NCI-H524 treated with DMSO at 0.1 percent for 48 hours (cell line): ENCODE results near the gene PTK6.
"Not testable (repeated sequence)": the region's sequence is repeated elsewhere in the genome, so short reads cannot be mapped to it uniquely, and the experiment has no call there.

Source experiments
- DNase-seq: peaks from one replicate; lab custom pipeline; 2025; lab: John Stamatoyannopoulos, UW

Gene PTK6

DNA sequence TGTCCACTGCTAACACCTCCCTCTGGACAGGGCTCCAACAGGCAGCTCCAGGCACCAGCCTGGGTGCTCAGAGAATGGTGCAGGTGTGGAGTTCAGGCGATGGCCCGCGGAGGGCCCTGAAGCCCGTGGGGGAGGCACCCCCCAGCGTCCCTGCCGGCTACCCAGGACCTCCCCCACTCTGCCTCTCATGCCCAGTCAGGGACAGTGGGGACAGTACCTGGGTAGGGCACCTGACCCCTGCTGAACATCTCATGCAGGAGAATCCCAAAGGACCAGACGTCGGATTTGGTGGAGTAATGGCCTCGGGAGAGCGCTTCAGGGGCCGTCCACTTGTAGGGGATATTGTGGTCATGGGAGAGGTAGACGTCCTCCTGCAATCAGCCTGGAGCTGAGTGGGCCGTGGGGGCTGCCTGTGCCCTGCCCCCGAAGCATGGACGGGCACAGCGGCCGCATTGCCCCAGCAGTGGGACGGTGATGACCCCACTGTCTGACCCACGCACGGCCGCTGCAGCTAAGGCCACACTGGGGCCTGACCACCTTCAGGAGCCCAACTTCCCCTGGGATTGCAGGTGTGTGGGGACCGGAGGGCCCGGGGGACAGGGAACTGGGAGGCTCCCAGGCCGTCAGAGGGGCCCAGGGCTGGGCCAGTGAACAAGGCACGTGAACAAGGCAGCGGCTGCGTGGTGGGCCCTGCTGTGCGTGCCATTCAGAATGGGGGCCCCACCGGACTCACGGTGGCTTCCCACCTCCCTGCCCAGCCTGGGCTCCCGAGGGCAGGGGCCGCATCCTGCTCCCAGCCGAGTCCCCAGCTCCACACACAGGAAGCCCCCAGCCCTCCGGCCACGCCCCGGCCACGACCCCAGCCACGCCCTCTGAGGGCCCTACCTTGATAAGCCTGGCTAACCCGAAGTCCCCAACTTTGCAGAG lies 7.1 kb downstream of the PTK6 start:
- no peak for DNase-seq

DNA sequence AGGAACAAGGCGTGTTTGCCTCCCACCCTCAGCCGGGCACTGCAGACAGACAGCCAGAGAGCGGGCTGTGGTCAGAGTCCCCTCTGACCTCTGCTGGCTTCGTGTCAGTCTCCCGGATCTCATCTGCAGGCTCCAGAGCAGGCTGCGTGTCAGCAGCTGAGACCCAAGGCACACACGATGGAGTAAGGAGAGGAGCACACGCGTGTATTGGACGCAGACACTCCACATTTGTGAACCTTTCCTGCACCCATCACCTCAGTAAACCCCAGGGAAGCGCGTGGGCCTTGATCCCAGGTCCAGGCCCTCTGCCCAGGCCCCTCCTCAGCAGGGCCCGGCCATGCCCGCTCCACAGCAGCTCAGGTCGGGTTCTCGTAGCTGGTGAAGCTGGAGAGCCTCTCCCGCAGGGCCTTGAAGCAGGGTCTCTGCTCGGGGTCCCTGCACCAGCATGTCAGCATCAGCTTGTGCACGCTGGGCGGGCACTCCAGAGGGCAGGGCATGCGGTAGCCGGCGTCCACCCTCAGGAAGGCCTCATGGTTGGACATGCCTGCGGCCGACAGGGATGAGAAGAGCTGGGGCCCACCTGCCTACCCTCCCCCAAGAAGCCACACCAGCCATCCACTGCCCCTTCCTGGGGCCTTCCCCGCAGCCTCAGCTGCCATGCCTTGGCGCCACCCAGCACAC lies 7.9 kb downstream of the PTK6 start:
- no peak for DNase-seq

DNA sequence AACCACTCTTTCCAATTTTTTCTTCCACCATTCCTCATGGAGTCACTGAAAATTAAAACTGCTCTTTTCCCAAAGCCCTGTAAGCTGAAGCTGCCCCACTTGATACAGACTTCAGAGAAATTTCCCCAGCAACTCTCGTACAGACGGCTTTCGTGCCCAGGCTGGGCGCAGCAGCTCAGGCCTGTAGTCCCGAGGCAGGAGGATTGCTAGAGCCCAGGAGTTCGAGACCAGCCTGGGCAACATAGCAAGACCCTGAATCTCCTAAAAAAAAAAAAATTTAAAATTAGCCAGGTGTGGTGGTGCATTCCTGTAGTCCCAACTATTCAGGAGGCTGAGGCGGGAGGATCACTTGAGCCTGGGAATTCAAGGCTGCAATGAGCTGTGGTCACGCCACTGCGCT lies 10.0 kb downstream of the PTK6 start:
- DNase-seq, result no peak

DNA sequence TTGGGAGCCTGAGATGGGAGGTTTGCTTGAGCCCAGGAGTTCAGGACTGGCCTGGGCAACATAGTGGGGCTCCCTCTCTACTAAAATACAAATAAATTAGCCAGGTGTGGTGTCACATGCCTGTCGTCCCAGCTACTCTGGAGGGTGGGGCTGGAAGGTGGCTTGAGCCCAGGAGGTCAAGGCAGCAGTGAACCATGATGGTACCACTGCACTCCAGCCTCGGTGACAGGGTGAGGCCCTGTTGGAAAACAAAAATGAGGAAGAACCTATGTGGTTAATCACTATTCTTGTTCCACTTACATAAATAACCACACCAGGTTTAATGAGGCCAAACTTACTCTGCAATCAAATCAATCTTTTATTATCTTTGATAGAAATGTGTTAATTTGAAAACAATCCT lies 11.2 kb downstream of the PTK6 start:
- DNase-seq, result no peak

DNA sequence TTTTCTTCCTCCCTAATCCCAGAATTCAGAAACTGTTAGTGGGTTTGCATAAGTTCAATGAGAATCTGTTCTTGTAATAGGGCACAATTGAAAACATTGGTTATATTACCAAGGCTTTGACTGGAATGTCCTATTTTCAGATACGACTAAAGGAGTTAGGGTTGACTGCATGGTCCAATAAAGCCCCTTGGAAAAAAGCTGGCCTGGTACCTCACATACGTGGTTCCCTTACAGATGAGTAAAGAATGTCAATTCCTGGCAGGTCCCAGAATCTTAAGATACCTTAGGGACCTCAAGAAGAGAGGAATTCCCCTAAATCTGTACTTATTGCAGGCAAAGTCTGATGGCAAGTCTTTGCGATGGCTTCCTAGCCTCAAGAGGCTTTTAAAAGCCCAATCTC lies 12.0 kb downstream of the PTK6 start:
- DNase-seq, result no peak

DNA sequence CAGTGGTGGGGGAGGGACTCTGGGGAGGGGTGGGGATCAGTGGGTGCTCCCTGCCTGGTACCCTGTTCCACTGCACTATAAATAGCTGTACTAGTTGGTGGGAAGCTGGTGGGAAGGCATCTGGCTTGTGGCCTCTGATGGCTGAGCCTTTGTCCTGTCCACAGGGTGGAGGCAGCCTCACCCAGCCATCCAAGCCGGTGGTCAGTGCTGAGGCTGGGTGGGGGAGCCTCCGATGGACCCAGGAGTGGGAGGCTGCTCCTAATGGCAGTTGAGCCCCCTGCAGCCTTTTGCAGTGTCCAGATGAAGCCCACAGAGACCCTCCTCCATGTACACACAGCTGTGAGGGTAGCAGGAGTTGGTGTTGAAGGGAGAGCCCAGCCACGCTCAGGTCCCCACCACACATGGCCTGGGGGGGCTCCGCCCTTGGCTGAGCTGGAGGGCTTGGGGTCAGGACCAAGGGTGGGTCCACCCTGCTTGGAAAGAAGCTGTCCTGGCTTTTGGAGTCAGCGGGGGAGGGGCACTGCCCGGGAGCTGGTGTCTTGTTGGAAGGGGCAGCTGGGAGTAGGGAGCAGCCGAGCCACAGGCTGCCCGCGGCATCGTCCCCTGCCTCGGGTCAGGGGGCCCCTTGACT lies 14.1 kb downstream of the PTK6 start:
- no peak for DNase-seq

DNA sequence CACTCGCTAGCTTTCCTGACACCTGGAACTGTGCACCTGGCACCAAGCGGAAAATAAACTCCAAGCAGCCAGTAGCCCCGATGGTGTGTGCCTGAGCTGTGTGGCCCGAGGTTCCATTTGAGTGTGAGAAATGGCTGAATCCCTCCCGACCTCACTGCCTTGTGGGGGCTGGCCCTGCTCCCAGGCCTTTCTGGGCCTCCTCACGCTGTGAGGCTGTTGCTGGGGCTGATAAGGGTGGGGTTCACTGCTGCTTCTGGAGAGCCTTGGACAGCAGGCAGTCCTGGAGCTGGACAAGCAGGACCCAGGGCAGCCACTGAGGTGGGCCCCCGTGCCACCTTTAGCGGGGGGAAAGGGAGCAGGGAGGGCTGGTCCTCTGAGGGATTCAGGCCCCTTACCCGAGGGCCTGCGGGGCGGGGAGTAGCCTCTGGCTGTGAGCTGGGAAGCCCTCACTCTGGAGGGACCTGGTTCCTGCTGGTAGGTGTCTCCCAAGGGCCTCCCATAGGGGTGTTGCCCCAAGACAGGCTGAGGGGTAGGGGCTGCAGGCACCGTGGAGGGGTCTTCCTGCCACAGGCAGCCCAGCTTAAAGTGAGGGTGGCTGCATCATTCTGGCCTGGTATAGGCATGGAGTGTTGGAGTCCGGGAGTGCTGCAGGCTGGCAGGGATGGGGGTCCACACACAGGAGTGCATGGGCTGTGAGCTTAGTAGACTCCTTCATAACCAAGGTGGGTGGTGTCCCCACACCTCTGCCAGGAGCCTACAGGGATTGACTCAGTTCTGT lies 14.9 kb downstream of the PTK6 start:
- no peak for DNase-seq

DNA sequence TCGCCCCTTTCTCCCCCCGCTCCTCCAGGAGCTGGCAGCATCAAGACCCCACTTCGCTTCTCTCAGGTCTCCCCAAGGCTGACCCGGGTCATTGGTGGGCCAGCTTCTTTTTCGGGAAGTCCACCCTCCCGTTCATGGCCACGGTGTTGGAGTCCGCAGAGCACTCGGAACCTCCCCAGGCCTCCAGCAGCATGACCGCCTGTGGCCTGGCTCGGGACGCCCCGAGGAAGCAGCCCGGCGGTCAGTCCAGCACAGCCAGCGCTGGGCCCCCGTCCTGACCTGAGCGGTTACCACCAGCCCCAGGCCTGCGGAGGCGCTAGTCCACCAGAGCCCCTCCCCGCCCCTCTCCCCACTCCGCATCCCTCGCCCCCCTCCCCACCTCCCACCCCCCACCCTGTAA lies 15.6 kb downstream of the PTK6 start:
- DNase-seq, result no peak

DNA sequence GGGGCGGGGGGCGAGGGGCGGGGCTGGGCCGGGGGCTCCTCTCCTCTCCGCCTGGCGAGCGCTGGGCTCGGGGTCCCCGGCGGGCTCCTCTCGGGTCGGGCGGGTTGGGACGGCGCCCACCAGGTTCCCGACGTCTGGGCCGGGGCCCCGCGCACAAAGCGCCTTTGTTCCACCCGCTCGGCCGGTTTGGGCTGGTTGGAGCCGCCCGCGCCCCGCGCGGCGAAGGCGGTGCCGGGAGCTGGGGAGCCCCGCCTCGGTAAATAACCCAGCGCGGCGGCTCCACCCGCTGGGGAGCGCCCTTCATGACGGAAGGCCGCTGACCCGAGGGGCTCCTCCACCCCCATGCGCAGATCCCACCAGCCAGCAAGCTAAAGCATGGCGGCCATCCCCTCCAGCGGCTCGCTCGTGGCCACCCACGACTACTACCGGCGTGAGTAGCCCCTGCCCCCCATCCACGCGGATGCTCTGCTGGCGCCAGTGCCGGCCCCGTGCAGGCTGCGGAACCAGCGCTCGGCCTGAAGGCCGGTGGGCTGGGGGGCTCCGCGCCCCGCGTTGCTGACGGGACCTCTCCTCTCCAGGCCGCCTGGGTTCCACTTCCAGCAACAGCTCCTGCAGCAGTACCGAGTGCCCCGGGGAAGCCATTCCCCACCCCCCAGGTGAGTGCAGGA lies 16.1 kb downstream of the PTK6 start:
- no peak for DNase-seq

DNA sequence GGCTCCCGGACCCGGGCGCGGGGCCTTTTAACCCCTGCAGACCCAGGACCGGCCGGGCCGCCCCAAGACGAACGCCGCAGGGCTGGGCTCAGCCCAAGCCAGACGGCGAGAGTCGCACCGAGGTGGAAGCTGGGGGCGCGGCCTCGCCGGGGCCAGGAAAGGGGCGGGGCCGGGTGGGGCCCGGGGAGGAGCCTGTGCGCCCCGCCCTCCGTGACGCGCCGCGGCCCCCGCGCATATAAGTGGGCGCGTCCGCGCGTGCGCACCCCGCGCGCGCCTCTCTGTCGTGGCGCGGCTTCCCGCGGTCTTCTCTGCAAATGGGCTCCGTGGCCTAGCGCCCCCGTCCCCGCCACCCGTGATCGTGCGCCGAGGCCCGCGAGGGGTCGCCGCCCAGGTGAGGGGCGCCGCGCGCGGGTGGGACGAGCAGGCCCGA lies 16.7 kb downstream of the PTK6 start, which contains the start of gene PPDPF:
Gene PPDPF (plus strand): TSS at position 262 of the 430 bp plus-strand sequence. CDS start 544 bp downstream, outside the sequence.
- no peak for DNase-seq

DNA sequence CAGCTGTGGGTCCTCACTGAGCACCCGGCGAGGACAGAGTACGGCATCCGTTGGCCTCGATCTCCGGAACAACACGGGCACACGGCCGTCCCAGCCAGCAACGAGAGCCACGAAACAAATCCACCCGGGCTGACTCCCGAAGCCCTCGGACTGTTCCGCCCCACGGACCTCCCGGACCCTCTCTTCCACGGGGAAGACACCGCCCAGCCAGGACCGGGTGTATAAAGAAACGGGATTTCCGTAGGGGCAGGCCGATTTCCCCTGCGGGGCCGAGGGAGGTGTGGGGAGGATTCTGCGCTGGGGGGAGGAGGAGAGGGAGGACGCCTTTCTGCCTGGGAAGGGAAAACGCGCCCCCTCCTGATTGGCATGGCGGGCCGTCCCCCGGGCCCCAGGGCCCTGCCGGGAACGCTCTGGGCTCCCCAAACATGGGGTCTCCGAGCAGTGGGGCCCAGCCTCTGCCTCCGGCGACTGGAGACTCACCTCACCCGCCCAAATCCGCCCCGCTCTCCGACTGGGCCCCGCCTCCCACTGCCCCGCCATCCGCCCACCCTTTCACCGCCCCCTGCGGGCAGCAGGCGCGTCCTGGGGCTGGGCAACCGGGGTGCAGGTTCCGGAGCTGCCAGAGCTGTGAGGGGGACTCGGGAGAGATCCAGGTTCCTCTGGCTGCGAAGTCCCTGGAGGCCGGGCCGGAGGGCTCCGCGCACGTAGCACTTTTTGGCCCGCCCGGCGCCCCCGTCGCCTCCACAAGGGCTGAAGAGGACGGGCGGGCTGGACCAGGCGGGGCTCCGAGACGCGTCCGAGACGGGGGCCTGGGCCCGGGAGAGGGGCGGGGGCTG lies 17.3 kb downstream of the PTK6 start:
- no peak for DNase-seq

DNA sequence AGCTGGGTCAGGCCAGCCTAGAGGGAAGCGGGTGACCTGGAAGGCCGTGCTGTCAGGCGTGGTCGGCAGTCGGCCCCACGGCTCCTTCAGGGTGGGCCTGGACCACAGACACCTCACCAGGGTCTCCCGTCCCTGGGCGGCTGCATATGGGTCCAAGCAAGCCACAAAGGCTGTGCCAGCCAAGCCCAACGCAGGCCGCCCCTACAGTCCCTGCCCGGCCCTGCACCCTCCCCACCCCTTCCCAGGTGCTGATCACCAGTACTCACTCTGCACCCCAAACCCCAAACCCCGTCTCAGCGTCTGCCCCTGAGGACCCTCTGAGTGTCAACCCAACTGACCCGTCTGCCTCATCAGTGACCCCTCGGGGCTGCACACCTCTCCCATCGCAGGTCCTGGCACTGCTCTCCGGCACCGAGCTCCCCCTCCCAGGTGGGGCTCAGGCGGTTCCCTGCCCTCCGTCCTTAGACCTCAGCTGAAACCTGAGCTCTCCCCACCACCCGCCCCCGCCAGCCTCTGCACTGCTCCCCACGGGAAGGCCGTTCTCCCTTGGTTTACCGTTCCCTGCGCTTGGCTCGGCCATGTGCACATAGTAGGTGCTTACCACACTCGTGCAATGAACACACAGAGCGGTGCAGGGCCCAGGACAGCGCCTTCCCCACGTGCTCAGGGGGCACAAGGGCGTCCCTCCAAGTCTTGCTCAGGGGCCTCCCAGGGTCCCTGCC lies 18.1 kb downstream of the PTK6 start:
- DNase-seq, result no peak

DNA sequence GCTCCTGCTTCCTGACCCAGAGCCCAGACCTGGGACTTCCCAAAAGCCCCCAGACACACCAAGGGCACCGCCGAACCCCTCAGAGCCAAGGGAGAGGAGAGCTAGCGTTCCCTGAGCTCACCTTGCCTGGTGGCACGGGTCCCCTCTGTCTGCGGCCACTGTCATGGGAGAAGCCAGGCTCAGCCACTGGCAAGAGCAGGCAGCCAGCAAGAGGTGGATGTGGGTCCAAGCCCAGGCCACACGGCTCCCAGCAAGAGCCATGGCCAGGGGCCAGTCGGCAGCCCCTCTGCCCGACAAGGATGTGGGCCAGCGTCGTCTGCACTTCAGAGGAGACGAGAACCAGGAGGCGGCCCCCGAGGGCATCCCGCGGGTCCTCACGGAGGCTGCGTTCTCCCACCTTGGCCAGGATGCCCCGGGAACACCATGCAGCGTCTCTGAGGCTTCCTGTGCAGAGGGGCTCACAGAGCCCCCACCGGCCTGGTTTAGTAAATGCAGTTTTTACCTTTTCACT lies 18.8 kb downstream of the PTK6 start:
- DNase-seq, result no peak

DNA sequence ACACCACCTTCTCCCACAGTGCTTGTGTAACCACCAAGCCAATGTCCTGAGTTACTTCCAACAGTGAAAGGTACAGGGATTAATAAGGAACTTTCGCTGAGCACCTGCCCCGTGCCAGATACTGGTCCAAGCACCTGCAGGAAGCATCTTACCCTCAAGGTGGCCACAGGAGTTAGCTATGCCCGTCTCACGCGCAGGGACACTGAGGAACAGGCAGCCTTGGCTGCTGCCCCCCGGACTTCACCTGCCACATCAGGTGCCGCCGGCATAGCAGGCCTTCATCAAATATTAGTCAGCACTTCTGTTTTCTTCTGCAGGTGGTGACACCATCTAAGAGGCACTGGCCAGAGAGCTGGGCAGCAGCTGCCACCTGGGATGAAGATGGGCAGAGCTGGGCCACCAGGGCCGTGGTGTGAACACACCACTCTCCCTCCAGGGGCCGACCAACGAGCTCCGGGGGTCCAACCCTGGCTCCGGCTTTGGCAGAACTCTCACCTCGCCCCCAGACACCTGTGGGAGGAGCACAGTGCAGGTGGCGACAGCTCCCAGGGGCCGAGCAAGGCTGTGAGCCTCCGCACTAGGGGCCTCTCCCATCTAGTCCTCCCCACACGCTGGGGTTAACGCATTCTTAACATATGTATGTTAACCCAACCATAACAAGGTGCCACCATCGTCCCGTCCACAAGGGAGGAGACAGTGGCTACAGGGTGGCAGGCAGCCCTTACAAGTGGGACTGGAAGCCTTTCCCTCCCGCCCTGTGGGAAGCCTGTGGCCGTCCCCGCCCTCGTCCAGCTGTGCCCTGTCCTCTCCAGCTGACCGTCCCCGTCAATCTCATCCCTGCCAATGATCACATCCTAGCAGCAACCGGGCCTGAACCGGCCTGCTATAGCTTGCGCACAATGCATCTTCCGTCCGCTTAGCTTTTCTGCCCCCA lies 19.5 kb downstream of the PTK6 start:
- no peak for DNase-seq

DNA sequence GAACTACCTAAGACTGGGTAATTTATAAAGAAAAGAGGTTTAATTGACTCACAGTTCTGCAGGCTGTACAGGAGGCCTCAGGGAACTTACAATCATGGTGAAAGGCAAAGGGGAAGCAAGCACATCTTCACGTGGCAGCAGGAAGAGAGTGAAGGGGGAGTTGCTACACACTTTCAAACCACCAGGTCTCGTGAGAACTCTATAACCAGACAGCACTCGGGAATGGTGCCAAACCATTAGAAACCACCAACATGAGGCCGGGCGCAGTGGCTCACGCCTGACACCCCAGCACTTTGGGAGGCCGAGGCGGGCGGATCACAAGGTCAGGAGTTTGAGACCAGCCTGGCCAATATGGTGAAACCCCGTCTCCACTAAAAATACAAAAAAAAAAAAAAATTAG lies 22.7 kb downstream of the PTK6 start:
- not testable (repeated sequence) for DNase-seq

DNA sequence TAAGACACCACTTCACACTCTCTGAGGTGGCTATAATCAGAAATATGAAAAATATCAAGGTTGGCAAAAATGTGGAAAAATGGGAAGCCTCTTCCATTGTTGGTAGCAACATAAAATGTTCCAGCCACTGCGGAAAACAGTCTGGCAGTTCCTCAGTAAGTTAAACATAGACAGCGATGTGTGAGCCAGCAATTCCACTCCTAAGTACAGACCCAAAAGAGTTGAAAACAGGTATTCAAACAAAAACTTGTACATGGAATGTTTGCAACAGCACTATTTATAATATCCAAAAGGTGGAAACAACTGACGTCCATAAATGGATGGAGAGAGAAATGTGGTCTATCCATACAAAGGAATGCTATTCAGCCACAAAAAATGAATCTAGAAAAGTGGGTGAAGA lies 24.0 kb downstream of the PTK6 start:
- no peak for DNase-seq

DNA sequence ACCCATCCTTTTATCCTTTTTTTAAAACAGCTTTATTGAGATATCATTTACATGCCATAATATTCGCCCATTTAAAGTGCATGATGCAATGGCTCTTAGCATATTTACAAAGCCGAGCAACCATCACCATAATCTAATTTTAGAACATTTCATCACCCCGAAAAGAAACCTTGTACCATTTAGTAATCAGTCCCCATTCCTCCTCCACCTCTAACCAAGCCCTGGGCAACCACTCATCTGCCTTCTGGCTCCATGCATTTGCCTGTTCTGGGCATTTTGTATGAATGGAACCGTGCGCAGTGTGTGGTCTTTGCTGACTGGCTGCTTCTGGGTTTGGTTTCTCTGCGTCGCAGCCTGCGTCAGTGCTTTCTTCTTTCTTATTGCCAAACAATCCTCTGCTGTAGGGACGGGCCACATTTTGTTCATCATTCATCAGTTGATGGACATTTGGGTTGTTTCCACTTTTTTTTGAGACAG lies 28.1 kb downstream of the PTK6 start:
- no peak for DNase-seq

DNA sequence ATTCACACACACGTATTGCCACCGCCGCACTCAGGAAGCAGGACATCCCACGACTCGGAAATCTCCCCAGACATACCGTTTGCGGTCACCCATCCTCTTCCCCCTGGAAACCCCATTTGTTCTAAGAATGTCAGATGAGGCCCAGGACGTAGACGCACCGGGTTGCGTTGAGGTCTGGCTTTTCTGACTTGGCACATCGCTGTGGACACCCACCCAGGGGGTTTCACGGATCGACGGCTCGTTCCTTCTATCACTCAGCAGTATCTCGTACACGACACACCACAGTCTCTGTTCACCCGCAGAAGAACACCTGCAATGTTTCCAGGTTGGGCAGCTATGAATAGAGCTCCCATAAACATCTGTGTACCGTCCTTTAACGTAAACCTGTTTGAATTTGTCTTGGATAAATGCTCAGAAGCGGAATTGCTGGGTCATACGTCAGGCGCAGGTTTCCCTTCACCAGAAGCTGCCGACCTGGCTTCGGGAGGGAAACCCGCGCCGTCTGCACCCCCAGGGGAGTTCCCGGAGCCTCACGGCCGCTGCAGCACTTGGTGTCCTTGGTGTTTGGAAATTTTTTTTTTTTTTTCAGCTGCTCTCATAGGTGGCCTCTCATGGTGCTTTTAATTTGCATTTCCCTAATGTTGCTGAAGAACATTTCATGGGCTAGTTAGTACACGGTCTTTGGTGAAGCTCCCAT lies 29.0 kb downstream of the PTK6 start:
- DNase-seq, result no peak
